ENCODE data around the gene REXO5. TPM values are rescaled to one million over a fixed set of nuclear protein-coding genes. Genes with fewer than 3 reads are reported as not detected.

Gene REXO5
- total RNA-seq, 1 donor from 2014 or later: 2.4 TPM

Other genes with a start within 250 kb of the REXO5 start
- gene ACSM2B, start 230.2 kb upstream of the REXO5 start, total RNA-seq: not detected
- gene ACSM1, start 108.8 kb upstream of the REXO5 start, total RNA-seq: 1.4 TPM
- 46.9 TPM for gene THUMPD1, start 64.7 kb upstream of the REXO5 start, total RNA-seq
- gene ACSM3, start 42.5 kb upstream of the REXO5 start, total RNA-seq: 30.6 TPM
- 24.2 TPM for gene ERI2, start 55 bp upstream of the REXO5 start, total RNA-seq
- gene DCUN1D3, start 93.8 kb downstream of the REXO5 start, total RNA-seq: 17.4 TPM
- gene LYRM1, start 94.2 kb downstream of the REXO5 start, total RNA-seq: 40.3 TPM